Measurements from ENCODE around the gene PDE11A.

The PDE11A gene

DNA sequence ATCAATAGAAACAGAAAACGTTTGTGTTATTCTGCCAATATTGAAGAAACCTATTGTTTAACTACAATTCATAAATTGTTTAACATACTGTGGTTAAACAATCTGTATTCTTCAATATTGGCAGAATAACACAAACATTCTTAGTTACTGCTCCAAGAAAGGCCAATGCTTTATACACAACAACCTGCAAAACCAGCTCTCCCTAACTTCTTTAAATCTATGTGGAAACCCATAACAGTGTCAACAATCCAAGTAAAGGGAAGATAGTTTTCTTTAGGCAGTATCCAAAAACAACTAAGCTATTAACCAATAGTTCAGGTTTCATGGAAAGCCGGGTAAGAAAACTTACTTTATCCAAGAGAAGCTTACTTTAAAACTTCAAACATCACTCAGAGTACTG, 33.5 kb upstream of the PDE11A start:
- TF ChIP-seq CTCF (IDR thresholded peaks at IDR 0.05), result no peak
- Mint-ChIP-seq H3K4me1 (no peaks in the 10 kb centered on the region), H3K27ac (no peak overlapping the region), H3K36me3 (ENCODE audit: low read depth) (no peaks in the 10 kb centered on the region), H3K9me3 (no peaks in the 10 kb centered on the region), H3K27me3 (ENCODE audit: low read depth, poor library complexity) (peaks cover 3% of the 10 kb centered on the region), H3K4me3 (no peak overlapping the region)
- no peak for DNase-seq

GRCh38 chr2:178105566-178105965, 33.0 kb upstream of the PDE11A start:
- Mint-ChIP-seq H3K4me3 (no peak overlapping the region), H3K27me3 (ENCODE audit: low read depth, poor library complexity) (no peaks in the 10 kb centered on the region), H3K4me1 (no peaks in the 10 kb centered on the region), H3K27ac (no peak overlapping the region), H3K9me3 (no peaks in the 10 kb centered on the region), H3K36me3 (ENCODE audit: low read depth) (no peaks in the 10 kb centered on the region)
- no peak for DNase-seq
- no peak for TF ChIP-seq CTCF (IDR thresholded peaks at IDR 0.05)

DNA sequence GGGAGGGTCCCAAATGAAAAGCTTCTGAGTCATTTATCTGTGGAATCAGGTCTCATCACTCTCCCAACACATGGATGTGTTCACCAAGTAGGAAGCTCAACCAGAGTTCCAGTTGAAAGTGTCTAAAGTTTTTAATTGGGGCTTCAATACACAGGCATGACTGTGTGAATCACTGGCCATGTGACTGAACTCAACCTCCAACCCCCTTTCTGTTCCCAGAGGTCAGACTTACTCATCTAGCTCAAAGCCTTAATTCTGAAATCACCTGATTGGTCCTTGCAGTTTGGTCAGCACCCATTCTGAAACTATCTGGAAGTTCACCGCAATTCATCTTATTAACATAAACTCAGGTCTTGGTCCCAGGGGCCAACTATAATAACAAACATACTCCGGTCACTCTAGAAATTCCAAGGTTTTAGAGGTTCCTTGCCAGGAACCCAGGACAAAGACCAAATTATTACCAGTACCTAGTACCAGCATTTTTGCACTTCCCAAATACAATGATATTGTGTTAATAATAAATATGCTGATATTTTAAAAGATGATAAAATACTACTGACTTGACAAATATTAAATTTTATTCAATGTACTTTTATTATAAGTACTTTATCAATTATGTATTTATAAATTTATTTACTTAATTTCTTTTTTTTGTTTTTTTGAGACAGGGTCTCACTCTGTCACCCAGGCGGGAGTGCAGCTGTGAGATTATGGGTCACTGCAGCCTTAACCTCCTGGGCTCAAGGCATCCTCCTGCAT, 28.9 kb upstream of the PDE11A start:
- H3K27me3 Mint-ChIP-seq (ENCODE audit: low read depth, poor library complexity), result no peaks in the 10 kb centered on the region
- H3K27ac Mint-ChIP-seq, result no peak overlapping the region
- no peak for DNase-seq
- peaks cover 14% of the 10 kb centered on the region for H3K9me3 Mint-ChIP-seq
- H3K36me3 Mint-ChIP-seq (ENCODE audit: low read depth), result no peaks in the 10 kb centered on the region
- no peak overlapping the region for H3K4me3 Mint-ChIP-seq
- H3K4me1 Mint-ChIP-seq, result no peaks in the 10 kb centered on the region
- TF ChIP-seq CTCF (IDR thresholded peaks at IDR 0.05), result no peak

DNA sequence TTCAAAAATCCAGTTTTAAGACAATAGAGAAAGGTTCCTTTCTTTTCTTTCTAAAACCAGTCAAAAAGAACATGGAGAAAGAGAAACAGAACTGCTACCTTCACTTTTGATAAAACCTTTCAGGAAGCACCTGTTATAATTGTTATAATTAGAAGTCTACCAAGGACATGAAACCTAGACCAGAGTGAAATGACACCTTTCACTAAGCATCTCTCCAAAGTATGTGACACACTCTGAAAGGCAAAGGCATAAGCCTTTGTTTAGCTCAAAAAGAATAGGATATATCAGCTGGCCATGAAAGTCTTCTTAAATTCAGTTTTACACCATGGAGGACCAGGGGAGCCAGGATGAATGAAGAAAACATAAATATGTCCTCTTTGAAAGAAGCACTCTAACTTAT, 20.9 kb upstream of the PDE11A start:
- Mint-ChIP-seq H3K9me3 (peaks cover 32% of the 10 kb centered on the region), H3K4me3 (no peak overlapping the region), H3K4me1 (peaks cover 7% of the 10 kb centered on the region), H3K27ac (no peak overlapping the region), H3K27me3 (ENCODE audit: low read depth, poor library complexity) (peaks cover 6% of the 10 kb centered on the region), H3K36me3 (ENCODE audit: low read depth) (no peaks in the 10 kb centered on the region)
- no peak for DNase-seq
- TF ChIP-seq CTCF (IDR thresholded peaks at IDR 0.05), result no peak

DNA sequence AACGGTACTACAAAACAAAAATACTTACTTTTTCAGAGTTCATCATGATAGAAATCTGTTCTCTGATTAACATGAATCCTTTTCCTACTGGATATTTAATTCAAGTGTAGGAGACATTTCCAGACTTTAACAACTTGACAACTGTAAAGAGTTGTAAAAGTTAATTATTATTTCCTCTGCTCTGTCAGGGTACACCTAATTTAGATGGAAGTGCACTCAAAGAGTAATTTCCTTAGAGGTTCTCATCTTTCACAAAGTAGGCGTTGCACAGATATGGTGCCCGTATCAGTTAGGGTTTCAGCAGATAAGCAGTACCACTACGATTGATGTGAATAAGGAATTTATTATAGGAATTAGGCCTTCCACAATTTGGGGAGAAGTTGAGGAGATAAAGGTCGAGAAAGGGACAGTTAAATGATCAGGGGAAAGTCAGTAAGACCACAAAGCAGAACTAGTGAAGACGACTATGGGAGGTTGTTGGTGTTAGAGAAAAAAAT, 16.2 kb upstream of the PDE11A start:
- peaks cover 7% of the 10 kb centered on the region for H3K27me3 Mint-ChIP-seq (ENCODE audit: low read depth, poor library complexity)
- H3K4me3 Mint-ChIP-seq, result no peak overlapping the region

More for the DNA sequence above, 16.2 kb upstream of the PDE11A start:
- Mint-ChIP-seq H3K4me1 (peaks cover 7% of the 10 kb centered on the region), H3K9me3 (no peaks in the 10 kb centered on the region), H3K36me3 (ENCODE audit: low read depth) (no peaks in the 10 kb centered on the region), H3K27ac (no peak overlapping the region)
- no peak for DNase-seq
- TF ChIP-seq CTCF (IDR thresholded peaks at IDR 0.05), result no peak

All from nephron progenitor cell (in vitro differentiated cells).